ENCODE results near the gene SUSD1. TPM values are rescaled to one million over a fixed set of nuclear protein-coding genes. Genes with fewer than 3 reads are reported as not detected.

Gene SUSD1
- total RNA-seq, 4 donors from 2014 or later, result 4.7 to 5.8 (median 5.4) TPM

DNA sequence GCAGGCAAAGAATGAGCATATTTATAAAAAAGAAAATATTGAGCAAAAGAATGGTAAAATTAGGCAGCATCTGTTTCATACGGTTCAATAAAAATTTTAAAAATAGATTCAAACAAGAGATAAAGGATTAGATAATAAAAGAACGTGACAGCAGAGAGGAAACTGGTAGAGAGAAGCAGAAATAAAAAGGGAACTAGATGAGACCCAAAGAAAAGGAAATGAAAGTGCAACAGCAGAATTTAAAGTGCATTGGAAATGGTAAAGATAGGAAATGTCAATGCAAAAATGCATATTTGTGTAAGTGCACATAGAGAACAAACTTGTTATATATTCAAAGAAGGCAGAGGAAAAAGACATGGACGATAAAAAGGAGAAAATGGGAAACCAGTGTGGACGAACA is 70.2 kb downstream of the SUSD1 start:
- H3K4me1 ChIP-seq, result no peaks in the 10 kb centered on the region
- no peaks in the 10 kb centered on the region for H3K36me3 ChIP-seq
- no peaks in the 10 kb centered on the region for H3K27me3 ChIP-seq
- H3K27ac ChIP-seq (replicated peaks in 1 of 4), result no peak overlapping the region
- H3K9me3 ChIP-seq, result no peaks in the 10 kb centered on the region
- no peak overlapping the region for H3K4me3 ChIP-seq
- 85% methylated on average over 4 of the region's 4 CpGs for WGBS
- no peak for DNase-seq (ENCODE audit: extremely low spot score)
- TF ChIP-seq POLR2AphosphoS5 (IDR thresholded peaks at IDR 0.05) (no peak), EP300 (IDR thresholded peaks at IDR 0.05) (no peak), POLR2A (IDR thresholded peaks at IDR 0.05; ENCODE audit: low read depth) (no peak)
- TF ChIP-seq, protein P1, sequence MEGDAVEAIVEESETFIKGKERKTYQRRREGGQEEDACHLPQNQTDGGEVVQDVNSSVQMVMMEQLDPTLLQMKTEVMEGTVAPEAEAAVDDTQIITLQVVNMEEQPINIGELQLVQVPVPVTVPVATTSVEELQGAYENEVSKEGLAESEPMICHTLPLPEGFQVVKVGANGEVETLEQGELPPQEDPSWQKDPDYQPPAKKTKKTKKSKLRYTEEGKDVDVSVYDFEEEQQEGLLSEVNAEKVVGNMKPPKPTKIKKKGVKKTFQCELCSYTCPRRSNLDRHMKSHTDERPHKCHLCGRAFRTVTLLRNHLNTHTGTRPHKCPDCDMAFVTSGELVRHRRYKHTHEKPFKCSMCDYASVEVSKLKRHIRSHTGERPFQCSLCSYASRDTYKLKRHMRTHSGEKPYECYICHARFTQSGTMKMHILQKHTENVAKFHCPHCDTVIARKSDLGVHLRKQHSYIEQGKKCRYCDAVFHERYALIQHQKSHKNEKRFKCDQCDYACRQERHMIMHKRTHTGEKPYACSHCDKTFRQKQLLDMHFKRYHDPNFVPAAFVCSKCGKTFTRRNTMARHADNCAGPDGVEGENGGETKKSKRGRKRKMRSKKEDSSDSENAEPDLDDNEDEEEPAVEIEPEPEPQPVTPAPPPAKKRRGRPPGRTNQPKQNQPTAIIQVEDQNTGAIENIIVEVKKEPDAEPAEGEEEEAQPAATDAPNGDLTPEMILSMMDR (IDR thresholded peaks at IDR 0.05), result no peak
- intact Hi-C loops (cut with DNase I), result no loop called here

GRCh38 chr9:112104401-112104800 is 70.7 kb downstream of the SUSD1 start:
- intact Hi-C loops (cut with DNase I), result no loop called here
- no peaks in the 10 kb centered on the region for H3K9me3 ChIP-seq
- 83% methylated on average over 2 of the region's 2 CpGs for WGBS
- no peaks in the 10 kb centered on the region for H3K27me3 ChIP-seq
- no peak overlapping the region for H3K27ac ChIP-seq (replicated peaks in 1 of 4)
- peak; percentile 75 for DNase-seq (ENCODE audit: extremely low spot score)
- no peaks in the 10 kb centered on the region for H3K36me3 ChIP-seq
- H3K4me1 ChIP-seq, result no peaks in the 10 kb centered on the region
- TF ChIP-seq EP300 (IDR thresholded peaks at IDR 0.05) (no peak), POLR2A (IDR thresholded peaks at IDR 0.05; ENCODE audit: low read depth) (no peak)
- H3K4me3 ChIP-seq, result no peak overlapping the region

DNA sequence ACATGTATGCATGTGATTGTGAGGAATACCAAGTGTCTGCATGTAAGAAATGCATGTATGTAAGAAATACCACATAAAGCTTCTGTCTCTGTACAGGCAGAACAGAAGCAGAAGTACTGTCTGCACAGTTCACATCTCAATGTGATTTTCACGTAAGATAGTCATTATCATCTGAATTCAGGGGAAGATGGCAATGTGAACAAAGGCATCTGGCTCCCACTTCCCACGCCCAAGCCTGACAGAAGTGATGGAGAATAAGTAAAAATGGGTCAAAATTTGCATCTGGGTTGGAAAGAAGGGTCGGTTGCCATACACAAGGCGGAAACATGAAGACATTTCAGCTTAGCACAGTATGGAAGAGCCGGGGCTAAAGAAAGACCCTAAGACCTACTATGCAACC is 71.7 kb downstream of the SUSD1 start:
- intact Hi-C loops (cut with DNase I), result no loop called here
- WGBS, result 91% methylated on average over 5 of the region's 5 CpGs
- H3K9me3 ChIP-seq, result no peaks in the 10 kb centered on the region

DNA sequence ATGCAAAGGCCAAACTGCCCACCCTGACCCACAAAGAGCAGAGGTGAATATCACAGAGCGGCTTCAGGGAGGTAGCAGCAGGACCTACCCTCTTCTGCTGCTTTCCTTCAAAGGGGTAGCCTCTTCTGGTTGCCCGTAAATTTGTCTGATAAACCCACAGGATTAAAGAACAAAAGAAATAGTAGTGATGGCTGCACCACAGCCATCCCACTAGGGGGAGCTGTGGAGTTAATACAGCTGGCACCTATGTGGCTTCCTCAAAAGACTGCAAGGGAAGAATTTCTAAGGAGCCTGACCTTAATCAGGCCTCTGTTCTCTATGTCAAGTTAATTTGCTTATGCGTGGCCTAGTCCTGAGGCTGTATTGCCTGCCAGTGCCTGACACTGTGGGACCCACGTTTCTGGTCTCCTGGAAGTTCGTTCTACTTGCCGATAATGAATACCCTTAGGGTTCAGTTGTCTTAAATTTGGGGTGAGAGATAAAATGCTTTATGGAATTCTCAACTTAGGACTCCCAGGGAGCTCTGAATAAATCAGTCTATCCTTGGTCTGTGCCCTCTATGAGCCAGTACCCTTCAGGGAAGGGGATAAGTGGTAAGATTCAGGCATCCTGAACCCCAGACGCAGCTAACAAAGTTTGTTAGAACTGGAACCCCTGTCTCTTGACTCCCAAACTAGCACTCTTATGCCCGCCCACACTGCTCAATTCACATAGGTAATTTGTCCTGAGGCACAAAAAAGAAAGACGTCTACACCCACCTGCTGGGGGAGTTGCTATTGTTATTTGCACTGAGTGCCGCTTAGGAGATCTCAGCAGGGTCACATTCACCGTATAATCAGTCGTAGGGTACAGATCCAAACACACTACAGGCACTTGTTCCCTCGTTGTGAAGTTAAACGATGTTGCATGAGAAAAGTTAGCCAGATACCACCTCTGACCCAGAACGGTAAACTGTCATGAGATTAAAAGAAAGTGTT is 77.1 kb downstream of the SUSD1 start:
- DNase-seq (ENCODE audit: extremely low spot score), result peak; percentile 88
- WGBS, result 75% methylated on average over 15 of the region's 15 CpGs

More for the DNA sequence above, 71.7 kb downstream of the SUSD1 start:
- H3K36me3 ChIP-seq, result no peaks in the 10 kb centered on the region
- no peaks in the 10 kb centered on the region for H3K27me3 ChIP-seq
- peak; percentile 57 for DNase-seq (ENCODE audit: extremely low spot score)
- no peak overlapping the region for H3K4me3 ChIP-seq
- H3K27ac ChIP-seq (replicated peaks in 1 of 4), result no peak overlapping the region
- no peaks in the 10 kb centered on the region for H3K4me1 ChIP-seq
- TF ChIP-seq EP300 (IDR thresholded peaks at IDR 0.05), result no peak
- TF ChIP-seq POLR2AphosphoS5 (IDR thresholded peaks at IDR 0.05), result no peak
- no peak for TF ChIP-seq POLR2A (IDR thresholded peaks at IDR 0.05; ENCODE audit: low read depth)
- TF ChIP-seq, protein P1 (IDR thresholded peaks at IDR 0.05), result no peak

More for the DNA sequence above, 77.1 kb downstream of the SUSD1 start:
- no peak overlapping the region for H3K4me3 ChIP-seq
- intact Hi-C loops (cut with DNase I), result loop anchor here (1.0 to 5.0 kb wide), 2 partner anchors 234 to 263 kb away; partner anchors contain the start of gene PTBP3
- TF ChIP-seq EP300 (IDR thresholded peaks at IDR 0.05) (no peak), POLR2AphosphoS5 (IDR thresholded peaks at IDR 0.05) (no peak), POLR2A (IDR thresholded peaks at IDR 0.05; ENCODE audit: low read depth) (no peak)
- TF ChIP-seq, protein P1 (IDR thresholded peaks at IDR 0.05), result peak; percentile 77 to 94 (median 91)
- no peaks in the 10 kb centered on the region for H3K36me3 ChIP-seq
- no peaks in the 10 kb centered on the region for H3K27me3 ChIP-seq
- H3K4me1 ChIP-seq, result no peaks in the 10 kb centered on the region
- H3K27ac ChIP-seq (replicated peaks in 1 of 4), result no peak overlapping the region
- H3K9me3 ChIP-seq, result no peaks in the 10 kb centered on the region
